Measurements from ENCODE around the gene PGR.
"Not testable (repeated sequence)": the region's sequence is repeated elsewhere in the genome, so short reads cannot be mapped to it uniquely, and the experiment has no call there.

PGR gene

DNA sequence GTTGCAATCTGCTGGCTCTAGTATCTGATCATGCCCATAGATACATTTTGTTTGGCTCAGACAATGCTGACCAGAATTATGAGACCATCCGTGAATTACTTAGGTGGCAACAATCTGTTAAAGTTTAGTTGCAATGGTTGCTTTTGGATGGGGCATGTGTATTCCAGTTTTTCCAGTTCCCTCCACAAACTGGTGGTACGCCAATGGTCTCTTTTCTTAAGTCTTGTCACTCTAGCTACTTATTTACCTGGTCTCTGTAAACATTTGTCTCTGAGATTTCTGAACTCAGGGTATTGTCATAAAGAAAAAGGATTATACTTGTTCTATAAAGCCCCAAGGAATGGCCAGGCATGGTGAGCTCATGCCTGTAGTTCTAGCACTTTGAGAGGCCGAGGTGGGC, 65.9 kb downstream of the PGR start:
- FAIRE-seq = no peak

DNA sequence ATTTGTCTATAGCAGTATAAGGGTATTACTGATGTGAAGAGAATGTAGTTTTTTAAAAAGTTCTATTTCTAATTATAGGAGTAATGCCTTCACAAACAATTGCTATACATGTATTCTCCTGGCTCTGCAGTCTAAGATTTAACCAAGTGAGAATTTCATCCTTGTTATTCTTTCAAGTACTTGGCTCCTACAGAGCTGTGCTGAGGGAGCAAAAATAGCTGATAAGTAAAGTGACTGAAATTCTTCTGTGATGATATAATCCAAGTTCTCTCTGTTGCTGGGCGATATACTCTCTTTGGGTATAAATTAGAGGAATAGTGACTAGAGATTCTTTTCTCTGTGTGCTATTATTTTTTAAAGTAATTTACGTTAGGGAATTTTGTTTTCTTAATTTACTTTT, 68.0 kb downstream of the PGR start:
- FAIRE-seq = no peak

DNA sequence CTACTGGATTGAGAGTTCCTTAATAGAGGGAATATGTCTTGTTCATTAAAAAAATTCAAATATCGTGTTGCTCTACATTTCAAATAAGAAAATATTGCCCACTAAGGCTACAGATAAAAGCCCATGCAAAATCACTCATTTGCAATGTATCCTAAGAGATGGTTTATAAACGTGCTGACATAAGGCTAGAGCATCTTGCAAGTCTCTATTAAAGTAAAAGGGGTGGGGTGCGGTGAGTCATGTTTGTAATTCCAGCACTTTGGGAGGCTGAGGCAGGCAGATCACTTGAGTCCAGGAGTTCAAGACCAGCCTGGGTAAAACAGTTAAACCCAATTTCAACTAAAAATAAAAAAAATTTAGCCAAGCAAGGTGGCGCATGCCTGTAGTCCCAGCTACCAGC, 70.3 kb downstream of the PGR start:
- FAIRE-seq = no peak

DNA sequence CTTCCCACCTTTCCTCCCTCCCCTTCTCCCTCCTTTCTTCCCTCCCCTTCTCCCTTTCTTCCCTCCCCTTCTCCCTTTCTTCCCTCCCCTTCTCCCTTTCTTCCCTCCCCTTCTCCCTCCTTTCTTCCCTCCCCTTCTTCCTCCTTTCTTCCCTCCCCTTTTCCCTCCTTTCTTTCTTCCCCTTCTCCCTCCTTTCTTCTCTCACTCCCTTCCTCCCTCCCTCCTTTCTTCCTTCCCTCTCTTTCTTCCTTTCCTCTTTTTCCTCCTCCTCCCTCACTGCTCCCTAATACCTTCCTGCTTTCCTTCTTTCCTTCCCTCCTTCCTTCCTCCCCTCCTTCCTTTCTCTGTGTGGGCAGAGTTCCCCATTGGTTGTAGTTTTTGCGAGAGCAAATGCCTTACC, 76.1 kb downstream of the PGR start:
- FAIRE-seq = no peak

DNA sequence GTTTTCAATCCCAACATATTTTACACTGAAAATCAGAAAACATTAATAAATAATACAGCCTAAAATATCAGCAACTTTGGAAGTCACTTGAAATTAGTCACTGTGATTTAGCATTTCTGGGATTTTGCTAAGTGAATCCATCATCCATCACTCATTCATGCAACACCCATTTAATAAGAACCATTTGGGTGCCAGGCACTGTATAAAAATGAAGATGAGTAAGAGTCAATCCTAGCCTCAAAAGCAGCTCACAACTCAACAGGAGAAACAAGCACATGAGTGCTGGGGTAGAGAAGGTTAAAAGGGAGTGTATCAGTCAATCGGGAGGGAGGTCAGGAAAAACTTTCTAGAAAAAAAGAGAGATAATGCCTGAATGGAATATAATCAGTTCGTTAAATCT, 77.9 kb downstream of the PGR start:
- FAIRE-seq = no peak

DNA sequence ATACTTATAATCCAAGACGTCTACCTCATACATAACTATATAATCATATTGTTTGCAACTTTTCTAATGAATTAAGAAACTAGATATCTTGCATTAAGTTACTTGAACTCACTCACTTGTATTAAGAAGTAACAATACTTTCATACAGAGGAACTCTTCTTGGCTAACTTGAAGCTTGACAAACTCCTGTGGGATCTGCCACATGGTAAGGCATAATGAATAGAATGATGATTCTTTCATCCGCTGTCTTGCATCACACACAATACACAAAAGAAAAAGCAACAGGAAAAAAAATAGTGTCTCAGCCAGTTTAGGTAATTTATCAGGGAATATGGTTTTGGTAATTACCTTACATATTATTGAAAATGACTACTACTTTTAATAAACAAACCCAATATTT, 79.8 kb downstream of the PGR start:
- no peak for FAIRE-seq

DNA sequence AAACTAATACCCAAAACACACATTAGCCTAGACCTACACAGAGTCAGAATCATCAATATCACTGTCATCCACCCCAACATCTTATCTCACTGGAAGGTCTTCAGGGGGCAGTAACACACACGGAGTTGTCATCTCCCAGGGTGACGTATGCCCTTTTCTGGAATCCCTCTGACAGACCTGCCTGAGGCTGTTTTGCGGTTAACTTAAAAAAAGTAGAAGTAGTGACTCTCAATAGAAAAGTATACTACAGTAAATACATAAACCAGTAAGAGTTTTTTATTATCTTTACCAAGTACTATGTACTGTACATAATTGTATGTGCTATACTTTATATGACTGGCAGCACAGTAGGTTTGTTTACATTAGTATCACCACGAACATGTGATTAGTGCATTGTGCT, 80.5 kb downstream of the PGR start:
- FAIRE-seq = no peak

DNA sequence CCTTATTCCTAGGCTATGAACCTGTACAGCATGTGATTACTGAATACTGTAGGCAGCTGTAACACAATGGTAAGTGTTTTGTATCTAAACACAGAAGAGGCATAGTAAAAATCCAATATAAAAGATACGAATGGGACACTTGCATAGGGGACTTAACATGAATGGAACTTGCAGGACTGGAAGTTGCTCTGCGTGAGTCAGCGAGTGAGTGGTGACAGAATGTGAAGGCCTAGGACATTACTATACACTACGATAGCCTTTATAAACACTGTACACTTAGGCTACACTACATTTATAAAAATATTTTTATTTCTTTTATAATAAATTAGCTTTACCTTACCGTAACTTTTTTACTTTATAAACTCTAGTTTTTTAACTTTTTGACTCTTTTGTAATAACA, 81.1 kb downstream of the PGR start:
- FAIRE-seq = no peak

DNA sequence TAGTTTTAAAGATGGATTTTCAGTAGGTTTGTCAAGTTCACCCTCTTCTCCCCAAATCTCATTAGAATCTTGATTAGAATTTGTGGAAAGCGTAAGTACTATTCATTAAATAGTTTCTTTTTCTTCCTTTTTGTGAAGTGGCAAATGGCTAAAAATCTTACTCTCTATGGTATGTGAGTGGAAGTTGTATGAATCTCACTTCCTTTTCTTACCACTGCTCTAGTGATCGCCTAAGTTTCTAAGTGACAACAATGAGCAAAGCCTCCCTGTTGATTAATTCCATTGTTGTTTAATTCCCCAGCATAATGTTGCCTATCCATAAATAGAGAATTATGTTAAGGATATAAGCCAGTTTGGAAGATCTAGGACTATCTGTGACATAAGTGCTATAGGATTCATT, 82.7 kb downstream of the PGR start:
- FAIRE-seq = no peak

DNA sequence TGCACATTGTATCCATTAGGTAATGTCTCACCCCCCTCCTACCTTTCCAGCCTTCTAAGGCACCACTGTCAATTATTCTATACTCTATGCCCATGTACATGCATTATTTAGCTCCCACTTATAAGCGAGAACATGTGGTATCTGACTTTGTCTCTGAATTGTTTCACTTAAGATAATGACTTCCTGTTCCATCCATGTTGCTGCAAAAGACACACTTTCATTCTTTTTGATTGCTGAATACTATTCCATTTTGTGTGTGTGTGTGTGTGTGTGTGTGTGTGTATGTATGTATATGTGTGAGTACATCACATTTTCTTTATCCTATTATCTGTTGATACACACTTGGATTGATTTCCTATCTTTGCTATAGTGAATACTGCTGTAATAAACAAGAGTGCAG, 84.2 kb downstream of the PGR start:
- FAIRE-seq = no peak

DNA sequence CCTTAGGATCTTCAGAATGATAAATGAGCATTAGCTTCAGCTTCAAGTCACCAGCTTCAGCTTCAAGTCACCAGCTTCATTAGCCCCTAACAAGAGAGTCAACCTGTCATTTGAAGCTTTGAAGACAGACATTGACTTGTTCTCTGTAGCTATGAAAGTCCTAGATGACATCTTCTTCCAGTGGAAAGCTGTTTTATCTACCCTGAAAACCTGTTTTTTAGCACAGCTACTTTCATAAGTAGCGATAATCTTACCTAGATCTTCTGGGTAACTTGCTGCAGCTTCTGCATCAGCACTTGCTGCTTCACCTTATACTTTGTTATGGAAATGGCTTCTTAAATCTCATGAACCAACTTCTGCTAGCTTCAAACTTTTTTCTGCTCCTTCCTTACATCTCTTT, 85.7 kb downstream of the PGR start:
- no peak for FAIRE-seq

DNA sequence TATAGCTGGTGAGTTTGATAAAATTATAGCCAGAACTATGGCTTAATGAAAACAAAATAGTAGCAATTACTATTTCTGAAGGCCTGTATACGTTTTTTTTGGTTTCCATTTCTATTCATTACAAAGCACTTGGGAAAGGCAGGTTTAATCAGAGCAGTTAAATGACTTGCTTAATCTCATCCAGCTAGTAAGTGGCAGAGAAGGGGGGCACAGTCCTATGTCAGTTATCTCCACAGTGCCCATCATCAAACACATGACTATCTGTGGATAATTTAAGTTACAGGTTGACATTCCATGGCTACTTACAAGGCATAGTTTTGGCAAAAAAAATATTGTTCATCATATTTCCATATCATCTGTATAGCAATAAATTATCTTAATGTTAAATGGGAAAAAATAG, 93.7 kb downstream of the PGR start:
- FAIRE-seq = no peak

DNA sequence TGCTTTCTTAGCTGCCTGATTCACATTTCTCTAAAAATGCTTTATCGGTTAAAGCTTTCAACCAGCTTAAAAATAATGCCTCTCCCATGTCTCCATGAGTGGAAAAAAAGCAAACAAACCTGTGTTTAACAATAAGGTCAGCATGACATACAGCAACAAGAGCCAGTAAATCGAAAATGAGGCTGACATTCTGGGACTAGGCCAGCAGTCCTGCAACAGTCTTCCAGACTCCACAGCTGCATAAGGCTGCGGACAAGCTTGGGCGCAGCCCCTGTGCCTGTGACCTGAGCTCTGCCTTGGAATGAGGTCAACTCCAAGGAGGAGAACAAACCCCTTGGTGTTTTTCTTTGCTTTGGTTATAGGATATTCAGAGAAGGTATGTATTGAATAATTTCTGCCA, 95.5 kb downstream of the PGR start:
- no peak for FAIRE-seq

DNA sequence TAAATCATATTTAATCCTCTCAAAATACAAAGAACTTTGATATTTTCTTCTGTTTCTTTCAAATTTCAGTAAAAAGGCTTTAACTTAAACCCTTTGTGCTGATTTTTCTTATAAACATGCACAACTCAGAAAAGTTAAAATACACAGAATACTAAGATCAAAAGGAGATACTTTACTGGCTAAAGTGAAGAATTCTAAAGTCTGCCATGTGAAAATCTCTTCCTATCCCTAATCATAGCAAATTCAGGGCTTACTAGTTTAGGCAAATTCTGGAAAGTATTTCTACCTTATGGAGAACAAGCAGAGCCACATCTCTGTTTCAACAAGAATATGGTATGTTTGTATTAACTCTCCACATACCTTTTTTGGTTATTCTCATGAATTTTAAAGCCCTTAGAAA, 96.6 kb downstream of the PGR start:
- no peak for FAIRE-seq

DNA sequence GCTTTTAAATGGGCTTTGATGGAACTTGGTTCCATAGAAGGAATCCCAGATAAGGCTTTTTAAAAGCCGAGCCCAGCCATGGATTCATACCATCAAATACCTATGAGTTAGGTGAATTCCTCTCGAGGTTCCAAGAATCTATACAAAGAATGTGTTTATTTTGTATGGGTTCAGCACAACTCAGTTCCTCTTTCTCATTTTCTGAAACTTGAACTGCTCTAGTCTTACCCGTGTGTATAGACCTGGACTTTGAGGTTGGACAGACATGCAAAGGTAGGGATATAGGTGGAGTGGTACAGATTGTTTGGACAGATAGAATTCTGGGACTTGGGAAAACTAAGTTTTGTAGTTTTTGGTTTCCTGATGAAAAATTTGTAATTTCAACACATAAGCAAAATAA, 97.9 kb downstream of the PGR start:
- FAIRE-seq = no peak

DNA sequence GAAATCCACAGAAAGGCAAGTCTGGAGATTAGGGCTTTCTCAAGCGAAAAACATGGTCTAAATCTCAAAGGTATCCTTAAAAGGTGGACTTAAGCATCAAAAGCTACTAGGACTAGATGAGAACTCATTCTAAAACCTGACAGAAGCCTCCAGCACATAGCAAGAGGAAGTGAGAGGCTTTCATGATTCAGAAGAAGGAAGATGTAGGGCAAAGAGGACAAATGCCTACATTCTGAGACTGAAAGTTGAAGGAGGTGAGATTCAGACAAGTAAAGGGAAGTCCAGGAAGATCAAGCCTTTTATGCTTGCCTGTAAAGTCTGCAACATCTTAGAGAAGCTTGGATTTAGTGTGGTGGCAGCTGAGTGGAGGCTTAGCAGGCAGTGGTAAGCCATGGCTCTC, 98.9 kb downstream of the PGR start:
- no peak for FAIRE-seq

DNA sequence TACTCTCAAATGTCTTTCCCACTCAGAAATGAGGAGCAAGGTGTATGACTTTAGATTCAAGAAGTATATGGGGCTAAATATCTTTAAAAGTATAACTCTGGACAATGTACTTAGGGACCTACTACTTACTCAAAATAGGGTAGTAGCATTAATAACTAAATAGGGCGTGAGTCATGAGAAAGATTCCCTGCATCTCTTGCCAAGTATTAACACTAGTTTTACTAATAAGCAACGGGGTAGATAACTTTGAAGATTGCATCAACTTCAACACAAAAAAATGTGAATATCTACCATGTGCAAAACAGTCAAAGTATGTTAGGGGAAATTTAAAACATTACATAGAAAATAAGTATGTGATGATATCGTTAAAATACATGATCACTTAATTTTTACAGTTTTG, 99.6 kb downstream of the PGR start:
- no peak for FAIRE-seq

DNA sequence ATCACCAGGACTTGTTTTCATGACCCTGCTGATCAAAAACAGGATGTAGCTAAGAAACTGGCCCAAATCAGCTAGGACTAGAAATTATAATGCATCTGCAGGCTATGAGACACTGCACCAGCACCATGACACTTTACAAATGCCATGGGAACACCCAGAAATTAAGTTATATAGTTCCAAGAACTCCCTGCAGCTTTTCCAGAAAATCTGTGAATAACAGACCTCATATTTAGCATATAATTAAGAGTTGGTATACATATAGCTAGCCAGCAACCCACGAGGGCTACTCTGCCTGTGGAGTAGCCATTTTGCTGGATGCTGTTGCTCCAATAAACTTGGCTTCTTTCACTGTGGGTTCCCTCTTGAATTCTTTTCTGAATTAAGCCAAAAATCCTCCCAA, 101.0 kb downstream of the PGR start:
- FAIRE-seq = no peak

DNA sequence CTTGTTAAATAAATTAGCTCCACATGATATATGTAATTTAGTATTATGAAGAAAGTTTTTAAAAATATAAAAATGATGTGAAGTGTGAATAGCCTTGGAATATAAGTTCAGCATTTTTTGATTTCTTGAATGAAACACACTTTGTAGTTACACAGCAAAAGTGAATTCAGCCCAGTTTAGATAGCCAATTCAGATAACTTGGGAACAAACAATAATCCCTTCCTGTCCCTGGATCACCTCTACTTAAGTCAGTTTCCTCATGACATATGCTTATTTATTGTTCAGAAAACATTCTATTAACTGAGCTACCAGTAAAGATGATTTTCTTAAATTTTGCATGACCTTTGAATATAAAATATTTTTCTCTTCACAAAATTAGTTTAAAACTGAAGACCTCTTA, 107.4 kb downstream of the PGR start:
- no peak for FAIRE-seq

DNA sequence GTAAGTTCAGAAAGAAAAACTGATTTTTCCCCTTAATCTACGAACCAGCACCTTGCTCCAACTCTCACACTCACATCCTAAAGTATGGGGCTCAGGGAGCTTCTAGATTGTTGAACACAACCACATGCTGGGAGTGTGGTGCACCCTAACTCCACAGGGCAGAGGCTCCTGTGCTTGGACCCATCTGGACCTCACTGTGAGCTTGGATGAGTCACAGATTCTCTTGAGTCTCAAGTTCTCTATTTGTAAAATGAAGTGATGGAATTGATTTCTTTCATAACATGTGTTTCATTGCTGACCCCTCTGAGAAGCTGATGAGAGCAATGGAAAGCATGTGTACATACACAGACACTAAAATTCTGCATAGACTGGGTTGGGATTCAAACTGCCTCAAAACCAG, 109.7 kb downstream of the PGR start:
- no peak for FAIRE-seq

DNA sequence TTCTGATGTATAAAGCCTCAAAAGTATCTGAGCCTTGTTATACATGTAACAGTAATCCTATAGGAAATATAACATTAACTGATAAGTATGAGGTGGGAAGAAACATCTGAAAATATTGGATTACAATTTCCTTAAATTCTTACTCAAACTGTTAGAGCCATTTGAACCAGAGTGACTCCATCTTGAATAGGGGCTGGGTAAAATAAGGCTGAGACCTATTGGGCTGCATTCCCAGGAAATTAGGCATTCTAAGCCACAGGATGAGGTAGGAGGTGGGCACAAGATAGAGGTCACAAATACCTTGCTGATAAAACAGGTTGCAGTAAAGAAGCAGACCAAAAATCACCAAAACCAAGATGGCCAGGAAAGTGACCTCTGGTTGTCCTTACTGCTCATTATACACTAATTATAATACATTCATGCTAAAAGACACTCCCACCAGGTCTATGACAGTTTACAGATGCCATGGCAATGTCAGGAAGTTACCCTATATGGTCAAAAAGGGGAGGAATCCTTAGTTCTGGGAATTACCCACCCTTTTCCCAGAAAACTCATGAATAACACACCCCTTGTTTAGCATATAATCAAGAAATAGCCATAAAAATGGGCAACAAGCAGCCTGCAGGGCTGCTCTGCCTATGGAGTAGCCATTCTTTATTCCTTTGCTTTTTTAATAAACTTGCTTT, 114.9 kb downstream of the PGR start:
- FAIRE-seq = no peak

DNA sequence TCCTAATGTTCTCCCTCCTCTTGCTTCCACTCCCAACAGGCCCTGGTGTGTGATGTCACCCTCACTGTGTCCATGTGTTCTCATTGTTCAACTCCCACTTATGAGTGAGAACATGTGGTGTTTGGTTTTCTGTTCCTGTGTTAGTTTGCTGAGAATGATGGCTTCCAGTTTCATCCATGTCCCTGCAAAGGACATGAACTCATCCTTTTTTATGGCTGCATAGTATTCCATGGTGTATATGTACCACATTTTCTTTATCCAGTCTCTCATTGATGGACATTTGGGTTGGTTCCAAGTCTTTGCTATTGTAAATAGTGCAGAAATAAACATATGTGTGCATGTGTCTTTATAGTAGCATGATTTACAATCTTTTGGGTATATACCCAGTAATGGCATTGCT, 115.9 kb downstream of the PGR start:
- FAIRE-seq = not testable (repeated sequence)

DNA sequence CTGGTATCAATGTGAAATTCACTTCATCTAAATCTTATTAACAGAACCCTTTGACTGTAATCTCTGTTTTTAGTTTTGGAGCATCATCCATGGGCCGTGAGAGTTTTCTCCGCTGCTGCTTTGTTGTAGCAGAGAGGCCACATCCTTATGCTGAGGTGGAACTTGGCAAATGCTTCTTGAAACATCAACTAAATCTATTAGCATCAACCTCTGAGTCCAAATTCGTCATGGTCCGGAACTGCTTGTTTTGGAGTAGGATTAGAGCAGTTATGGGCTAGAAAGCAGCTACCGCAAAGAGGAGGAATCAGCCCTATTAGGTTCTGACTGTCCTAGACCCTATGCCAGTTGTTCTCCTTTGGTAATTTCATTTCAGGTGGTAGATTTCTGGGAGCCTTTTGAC, 117.7 kb downstream of the PGR start:
- FAIRE-seq = no peak

DNA sequence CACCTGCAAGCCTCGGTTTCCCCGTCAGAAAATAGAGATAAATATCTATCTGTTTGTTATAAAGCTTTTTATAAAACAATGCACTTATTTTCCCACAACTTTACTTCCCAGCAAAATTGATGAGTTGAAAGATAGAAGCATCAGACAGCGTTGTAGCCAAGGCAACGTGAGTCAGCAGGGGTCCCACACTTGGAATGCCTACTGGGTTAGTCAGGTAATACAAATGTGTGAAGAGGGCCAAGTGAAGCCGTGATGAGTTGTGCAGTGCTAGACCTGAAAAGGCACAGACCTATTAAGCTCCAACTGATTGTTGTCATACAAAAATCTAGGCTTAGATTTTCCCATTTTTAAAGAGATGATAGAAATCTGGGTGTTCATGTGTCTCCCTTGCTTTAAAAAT, 118.7 kb downstream of the PGR start:
- FAIRE-seq = no peak

DNA sequence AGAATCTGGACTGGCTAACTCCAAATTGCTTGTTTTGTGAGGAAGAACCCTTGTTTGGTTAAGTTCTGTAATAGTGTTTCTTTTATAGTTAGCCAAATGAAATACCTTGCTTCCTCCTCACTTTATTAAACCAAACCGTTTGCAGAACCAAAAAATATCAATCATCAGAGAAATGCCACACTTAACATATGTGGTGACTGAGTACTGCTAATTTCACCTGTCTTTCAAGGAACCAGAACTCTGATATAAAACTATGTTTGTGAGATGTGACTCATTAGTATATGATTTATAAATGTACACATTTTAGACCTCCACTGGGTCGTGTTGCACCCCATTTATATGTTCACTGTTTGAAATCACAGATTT, 119.9 kb downstream of the PGR start:
- no peak for FAIRE-seq
